ENCODE results near the gene TMA7. TPM values are rescaled to one million over a fixed set of nuclear protein-coding genes. Genes with fewer than 3 reads are reported as not detected.

Gene TMA7
- total RNA-seq, 1 experiment from 2014 or later = 152 TPM

GRCh38 chr3:48426401-48426909 is 13.6 kb upstream of the TMA7 start:
- TF ChIP-seq CTCF (conservative IDR thresholded peaks at IDR 0.05; ENCODE audit: low read depth, low read length) (no peak), EZH2 (IDR thresholded peaks at IDR 0.05; ENCODE audit: borderline replicate concordance, low read depth, low read length, poor library complexity, severe bottlenecking) (no peak)
- CTCF ChIA-PET = no interaction called here
- Histone ChIP-seq H3K27ac (ENCODE audit: low read depth, low read length, poor library complexity, severe bottlenecking) (no peak overlapping the region), H3K36me3 (ENCODE audit: insufficient read depth, low read length, poor library complexity, severe bottlenecking) (no peaks in the 10 kb centered on the region), H3K4me1 (ENCODE audit: insufficient read depth, low read length, poor library complexity, severe bottlenecking) (peaks cover 7% of the 10 kb centered on the region), H3K9me3 (ENCODE audit: low read depth, low read length, poor library complexity, severe bottlenecking) (no peaks in the 10 kb centered on the region), H3K27me3 (replicated peaks; ENCODE audit: insufficient read depth, low read depth, low read length, poor library complexity) (no peaks in the 10 kb centered on the region), H3K4me3 (ENCODE audit: low read depth, low read length, poor library complexity, severe bottlenecking) (no peak overlapping the region)
- no peak for DNase-seq (ENCODE audit: low spot score)
- POLR2A ChIA-PET (ENCODE audit: low non-redundant PET) = interaction anchor here (0.7 kb wide), 1 partner anchor 1040 kb away, joined by 3 read pairs; no protein-coding TSS in a partner anchor
- intact Hi-C loops (cut with micrococcal nuclease; ENCODE audit: unreplicated experiment) = no loop called here
- no TSS peak for BruUV-seq (replicated peaks)

- H3K4me1 ChIP-seq (ENCODE audit: insufficient read depth, low read length, poor library complexity, severe bottlenecking) = peaks cover 7% of the 10 kb centered on the region
- CTCF ChIA-PET = no interaction called here
- POLR2A ChIA-PET (ENCODE audit: low non-redundant PET) = no interaction called here
- no peaks in the 10 kb centered on the region for H3K9me3 ChIP-seq (ENCODE audit: low read depth, low read length, poor library complexity, severe bottlenecking)
- DNase-seq (ENCODE audit: low spot score) = no peak
- H3K4me3 ChIP-seq (ENCODE audit: low read depth, low read length, poor library complexity, severe bottlenecking) = no peak overlapping the region
- no peaks in the 10 kb centered on the region for H3K27me3 ChIP-seq (replicated peaks; ENCODE audit: insufficient read depth, low read depth, low read length, poor library complexity)
- no peak for TF ChIP-seq EZH2 (IDR thresholded peaks at IDR 0.05; ENCODE audit: borderline replicate concordance, low read depth, low read length, poor library complexity, severe bottlenecking)
- no peak for TF ChIP-seq CTCF (conservative IDR thresholded peaks at IDR 0.05; ENCODE audit: low read depth, low read length)
- no peak overlapping the region for H3K27ac ChIP-seq (ENCODE audit: low read depth, low read length, poor library complexity, severe bottlenecking)
- BruUV-seq (replicated peaks) = no TSS peak
- H3K36me3 ChIP-seq (ENCODE audit: insufficient read depth, low read length, poor library complexity, severe bottlenecking) = no peaks in the 10 kb centered on the region
- intact Hi-C loops (cut with micrococcal nuclease; ENCODE audit: unreplicated experiment) = no loop called here
Observed at GRCh38 chr3:48426944-48427629, 13.0 kb upstream of the TMA7 start.

GRCh38 chr3:48427630-48427962 is 12.5 kb upstream of the TMA7 start:
- H3K4me3 ChIP-seq (ENCODE audit: low read depth, low read length, poor library complexity, severe bottlenecking) = no peak overlapping the region
- ChIA-PET CTCF (no interaction called here), POLR2A (ENCODE audit: low non-redundant PET) (no interaction called here)
- BruUV-seq (replicated peaks) = no TSS peak
- DNase-seq (ENCODE audit: low spot score) = no peak
- H3K27me3 ChIP-seq (replicated peaks; ENCODE audit: insufficient read depth, low read depth, low read length, poor library complexity) = no peaks in the 10 kb centered on the region
- peaks cover 7% of the 10 kb centered on the region for H3K4me1 ChIP-seq (ENCODE audit: insufficient read depth, low read length, poor library complexity, severe bottlenecking)
- H3K36me3 ChIP-seq (ENCODE audit: insufficient read depth, low read length, poor library complexity, severe bottlenecking) = no peaks in the 10 kb centered on the region
- H3K9me3 ChIP-seq (ENCODE audit: low read depth, low read length, poor library complexity, severe bottlenecking) = no peaks in the 10 kb centered on the region
- TF ChIP-seq EZH2 (IDR thresholded peaks at IDR 0.05; ENCODE audit: borderline replicate concordance, low read depth, low read length, poor library complexity, severe bottlenecking) (no peak), CTCF (conservative IDR thresholded peaks at IDR 0.05; ENCODE audit: low read depth, low read length) (no peak)
- no peak overlapping the region for H3K27ac ChIP-seq (ENCODE audit: low read depth, low read length, poor library complexity, severe bottlenecking)
- intact Hi-C loops (cut with micrococcal nuclease; ENCODE audit: unreplicated experiment) = no loop called here
